MM.1S (cell line): Measurements from ENCODE around the gene ING1.

Experiments used
- DNase-seq: peaks from one replicate; pipeline ENCODE4 v3.0.0-alpha.2; 2015
- H2AFZ ChIP-seq: fragments of 300-600 bp; sonication (generic); 2 replicates; pipeline ENCODE4 v1.6.0; 2016; ENCODE audit warnings: antibody characterized with exemption, low read length
- H3F3A ChIP-seq: fragments of 300-600 bp; sonication (generic); 2 replicates; pipeline ENCODE4 v1.6.1; 2016; ENCODE audit warnings: mild to moderate bottlenecking, antibody characterized with exemption, low read length, moderate library complexity, mixed read lengths; ENCODE audit not compliant: insufficient read depth
- H3K27ac ChIP-seq: fragments of 300-600 bp; sonication (generic); 2 replicates; pipeline ENCODE4 v1.5.1; 2016; ENCODE audit warnings: mild to moderate bottlenecking, low read length
- H3K27me3 ChIP-seq: fragments of 300-600 bp; sonication (generic); replicated peaks from 2 replicates; pipeline ENCODE4 v1.6.0; 2016; ENCODE audit warnings: low read length; ENCODE audit not compliant: insufficient read depth
- H3K36me3 ChIP-seq: fragments of 300-600 bp; sonication (generic); replicated peaks from 2 replicates; pipeline ENCODE4 v1.6.1; 2016; ENCODE audit warnings: mild to moderate bottlenecking, low read length, mixed read lengths; ENCODE audit not compliant: insufficient read depth
- H3K4me1 ChIP-seq: fragments of 300-600 bp; sonication (generic); 2 replicates; pipeline ENCODE4 v1.6.1; 2016; ENCODE audit warnings: low read length, mixed read lengths
- H3K4me2 ChIP-seq: fragments of 300-600 bp; sonication (generic); 2 replicates; pipeline ENCODE4 v1.6.0; 2016; ENCODE audit warnings: low read depth, low read length
- H3K4me3 ChIP-seq: fragments of 300-600 bp; sonication (generic); 2 replicates; pipeline ENCODE4 v1.5.1; 2016; ENCODE audit warnings: low read length, mixed read lengths
- H3K79me2 ChIP-seq: fragments of 300-600 bp; sonication (generic); 2 replicates; pipeline ENCODE4 v1.6.1; 2016; ENCODE audit warnings: mixed run types, low read length, mixed read lengths
- H3K9ac ChIP-seq: fragments of 300-600 bp; sonication (generic); 2 replicates; pipeline ENCODE4 v1.6.1; 2016; ENCODE audit warnings: low read length, mixed read lengths
- H3K9me2 ChIP-seq: fragments of 300-600 bp; sonication (generic); replicated peaks from 2 replicates; pipeline ENCODE4 v1.6.1; 2016; ENCODE audit warnings: mild to moderate bottlenecking, low read length, mixed read lengths; ENCODE audit not compliant: insufficient read depth
- H3K9me3 ChIP-seq: fragments of 300-600 bp; sonication (generic); replicated peaks from 2 replicates; pipeline ENCODE4 v1.6.1; 2016; ENCODE audit warnings: mild to moderate bottlenecking, low read length, mixed read lengths; ENCODE audit not compliant: insufficient read depth
- H4K20me1 ChIP-seq: fragments of 300-600 bp; sonication (generic); 2 replicates; pipeline ENCODE4 v1.6.1; 2016; ENCODE audit warnings: mild to moderate bottlenecking, low read length, moderate library complexity, mixed read lengths; ENCODE audit not compliant: insufficient read depth
- CTCF ChIP-seq: fragments of 300-600 bp; sonication (generic); IDR thresholded peaks from 2 replicates; pipeline ENCODE4 v1.5.1; 2016; ENCODE audit warnings: antibody characterized with exemption, low read length, mixed read lengths
- EZH2 ChIP-seq: fragments of 300-600 bp; sonication (generic); optimal IDR thresholded peaks from 2 replicates; pipeline ENCODE3; 2017; ENCODE audit warnings: low read depth, mild to moderate bottlenecking, antibody characterized with exemption, low read length, mixed read lengths
- EZH2phosphoT487 ChIP-seq: fragments of 300-600 bp; sonication (generic); IDR thresholded peaks from 2 replicates; pipeline ENCODE4 v1.6.1; 2018; ENCODE audit warnings: antibody characterized with exemption, low read length

Gene ING1

GRCh38 chr13:110676595-110677587 lies 36.6 kb upstream of the ING1 start:
- H3K4me1 ChIP-seq: 0 out of 2 replicates have a peak, but pooled peaks cover 5% of the 10 kb centered on the region
- peak overlapping the region; percentile 35; the same call in 1 of the 2 replicates for H3K9ac ChIP-seq
- no peaks in the 10 kb centered on the region for H3K27me3 ChIP-seq
- no peaks in the 10 kb centered on the region for H3K36me3 ChIP-seq
- H2AFZ ChIP-seq: no peak overlapping the region
- H3K4me3 ChIP-seq: 0 out of 2 replicates have a peak overlapping the region, but pooled peaks have one; percentile 8
- TF ChIP-seq CTCF: no peak
- TF ChIP-seq EZH2: no peak
- TF ChIP-seq EZH2phosphoT487: no peak
- peak; percentile 19 for DNase-seq
- H3K27ac ChIP-seq: peak overlapping the region; percentile 86
- no peaks in the 10 kb centered on the region for H3K9me3 ChIP-seq
- peaks cover 4% of the 10 kb centered on the region; the same call in 1 of the 2 replicates for H3F3A ChIP-seq
- H3K79me2 ChIP-seq: no peaks in the 10 kb centered on the region
- no peaks in the 10 kb centered on the region for H3K9me2 ChIP-seq
- H3K4me2 ChIP-seq: peak overlapping the region; percentile 32; the same call in 1 of the 2 replicates
- no peaks in the 10 kb centered on the region for H4K20me1 ChIP-seq

GRCh38 chr13:110677731-110678545 lies 35.6 kb upstream of the ING1 start:
- Histone ChIP-seq H3K27me3 (no peaks in the 10 kb centered on the region), H3K4me3 (no peak overlapping the region), H3K4me1 (0 out of 2 replicates have a peak, but pooled peaks cover 5% of the 10 kb centered on the region), H3K79me2 (no peaks in the 10 kb centered on the region), H3K9me2 (no peaks in the 10 kb centered on the region), H2AFZ (no peak overlapping the region), H3K4me2 (no peak overlapping the region), H3F3A (peaks cover 4% of the 10 kb centered on the region; the same call in 1 of the 2 replicates), H3K27ac (no peak overlapping the region), H3K9me3 (no peaks in the 10 kb centered on the region), H4K20me1 (no peaks in the 10 kb centered on the region), H3K9ac (no peak overlapping the region), H3K36me3 (no peaks in the 10 kb centered on the region)
- DNase-seq: no peak
- no peak for TF ChIP-seq CTCF
- TF ChIP-seq EZH2: no peak
- TF ChIP-seq EZH2phosphoT487: no peak

- peak; percentile 41 for DNase-seq
- H3K9me3 ChIP-seq: no peaks in the 10 kb centered on the region
- peaks cover 4% of the 10 kb centered on the region; the same call in 1 of the 2 replicates for H3F3A ChIP-seq
- H3K9ac ChIP-seq: no peak overlapping the region
- no peaks in the 10 kb centered on the region for H4K20me1 ChIP-seq
- H3K27ac ChIP-seq: no peak overlapping the region
- H3K4me2 ChIP-seq: no peak overlapping the region
- H3K79me2 ChIP-seq: no peaks in the 10 kb centered on the region
- H3K9me2 ChIP-seq: no peaks in the 10 kb centered on the region
- H3K4me3 ChIP-seq: no peak overlapping the region
- TF ChIP-seq EZH2 (no peak), CTCF (peak; percentile 30), EZH2phosphoT487 (no peak)
- H2AFZ ChIP-seq: no peak overlapping the region
- H3K36me3 ChIP-seq: no peaks in the 10 kb centered on the region
- 0 out of 2 replicates have a peak, but pooled peaks cover 5% of the 10 kb centered on the region for H3K4me1 ChIP-seq
- no peaks in the 10 kb centered on the region for H3K27me3 ChIP-seq
Observed at GRCh38 chr13:110680852-110681251, 32.6 kb upstream of the ING1 start.
